Ovary (tissue), 3 donors: ENCODE data around the gene ZMYND19.

Experiments
- EP300 ChIP-seq: sonication (generic); formaldehyde crosslinking; IDR thresholded peaks from one replicate; pipeline ENCODE4 v1.6.1; 2017; ENCODE audit warnings: antibody characterized with exemption
- POLR2A ChIP-seq: fragments of 450-650 bp; IDR thresholded peaks from one replicate; pipeline ENCODE4 v1.6.1; 2017; ENCODE audit warnings: antibody characterized with exemption, mild to moderate bottlenecking, moderate library complexity
- TF ChIP-seq, protein P1 (sequence below), 3 donors: fragments of 450-650 bp in 2 of 3; fragments of 200-600 bp in 1 of 3; IDR thresholded peaks; one replicate each; pipeline versions ENCODE4 v1.5.1 to v1.8.0; 2016 to 2022; ENCODE audit warnings: antibody characterized with exemption in 3 of 3, mild to moderate bottlenecking in 1 of 3
- donor health status: DM: no; HTN: no; CAD: no.

DNA sequence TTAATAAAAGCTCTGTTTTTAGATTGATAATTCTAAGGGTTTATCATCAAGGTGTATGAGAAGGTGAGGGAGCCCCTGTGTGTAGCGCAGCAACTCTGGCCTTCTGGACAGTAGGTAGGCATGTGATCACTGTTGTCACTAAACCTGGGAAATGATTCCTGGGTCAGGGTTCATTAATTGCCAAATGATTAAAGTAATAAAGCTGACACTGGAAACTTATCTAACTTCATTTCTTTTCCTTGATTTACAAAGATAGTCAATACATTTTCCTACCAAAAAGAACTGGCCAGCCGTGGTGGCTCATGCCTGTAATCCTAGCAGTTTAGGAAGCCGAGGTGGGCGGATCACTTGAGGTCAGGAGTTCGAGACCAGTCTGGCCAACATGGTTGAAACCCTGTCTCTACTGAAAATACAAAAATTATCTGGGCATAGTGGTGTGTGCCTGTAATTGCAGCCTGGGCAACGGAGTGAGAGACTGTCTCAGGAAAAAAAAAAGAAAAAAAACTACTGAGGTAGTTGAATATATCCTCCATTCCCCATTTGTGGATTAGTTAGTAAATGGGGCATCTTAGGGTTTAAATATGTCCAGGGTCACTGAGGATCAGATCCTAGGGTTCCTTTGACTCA lies 30.9 kb upstream of the ZMYND19 start:
- TF ChIP-seq, protein P1, sequence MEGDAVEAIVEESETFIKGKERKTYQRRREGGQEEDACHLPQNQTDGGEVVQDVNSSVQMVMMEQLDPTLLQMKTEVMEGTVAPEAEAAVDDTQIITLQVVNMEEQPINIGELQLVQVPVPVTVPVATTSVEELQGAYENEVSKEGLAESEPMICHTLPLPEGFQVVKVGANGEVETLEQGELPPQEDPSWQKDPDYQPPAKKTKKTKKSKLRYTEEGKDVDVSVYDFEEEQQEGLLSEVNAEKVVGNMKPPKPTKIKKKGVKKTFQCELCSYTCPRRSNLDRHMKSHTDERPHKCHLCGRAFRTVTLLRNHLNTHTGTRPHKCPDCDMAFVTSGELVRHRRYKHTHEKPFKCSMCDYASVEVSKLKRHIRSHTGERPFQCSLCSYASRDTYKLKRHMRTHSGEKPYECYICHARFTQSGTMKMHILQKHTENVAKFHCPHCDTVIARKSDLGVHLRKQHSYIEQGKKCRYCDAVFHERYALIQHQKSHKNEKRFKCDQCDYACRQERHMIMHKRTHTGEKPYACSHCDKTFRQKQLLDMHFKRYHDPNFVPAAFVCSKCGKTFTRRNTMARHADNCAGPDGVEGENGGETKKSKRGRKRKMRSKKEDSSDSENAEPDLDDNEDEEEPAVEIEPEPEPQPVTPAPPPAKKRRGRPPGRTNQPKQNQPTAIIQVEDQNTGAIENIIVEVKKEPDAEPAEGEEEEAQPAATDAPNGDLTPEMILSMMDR (IDR thresholded peaks at IDR 0.05), result no peak
- TF ChIP-seq POLR2A (no peak), EP300 (no peak)
